Mesenteric fat pad (tissue), 1 donor: ENCODE measurements around the gene NXPH4. TPM values are rescaled to one million over a fixed set of nuclear protein-coding genes. Genes with fewer than 3 reads are reported as not detected.

Source experiments
- DNase-seq: peaks from one replicate; pipeline ENCODE4 v3.0.0-alpha.2; 2020; ENCODE audit warnings: low spot score
- long read RNA-seq: library from polyadenylated mRNA; unstranded; transcript quantifications from one replicate; pipeline ENCODE4 v2.0.0, GENCODE V29; 2020
- total RNA-seq: library from RNA; stranded (reverse); fragmentation: NEBNext Ultra II Directional; extraction: Animal tissue kit (Norgen Biotek cat#: 25700); gene quantifications from one replicate; pipeline ENCODE4 v1.2.1, GENCODE V29; 2021
- donor health status: DM: yes; HTN: yes; CAD: no.

The NXPH4 gene
- 1.4 TPM for total RNA-seq
- long read RNA-seq: 0 reads

GRCh38 chr12:57216014-57216911 is at the start of gene NXPH4:
Gene NXPH4 (plus strand): TSS chr12:57216794. CDS start chr12:57216970, 176 bp downstream.
- no peak for DNase-seq

GRCh38 chr12:57166971-57167371 is 49.6 kb upstream of the NXPH4 start:
- no peak for DNase-seq

GRCh38 chr12:57168058-57168457 is 48.5 kb upstream of the NXPH4 start:
- DNase-seq: no peak

- DNase-seq: no peak
Measured at GRCh38 chr12:57169046-57169795, 47.4 kb upstream of the NXPH4 start.

GRCh38 chr12:57169969-57170368 is 46.6 kb upstream of the NXPH4 start:
- DNase-seq: no peak

- no peak for DNase-seq
Measured at GRCh38 chr12:57170408-57170807, 46.2 kb upstream of the NXPH4 start.

GRCh38 chr12:57170927-57171326 is 45.7 kb upstream of the NXPH4 start:
- no peak for DNase-seq

- no peak for DNase-seq
Measured at GRCh38 chr12:57171668-57172067, 44.9 kb upstream of the NXPH4 start.

- no peak for DNase-seq
Measured at GRCh38 chr12:57173089-57173488, 43.5 kb upstream of the NXPH4 start.

GRCh38 chr12:57173683-57174082 is 42.9 kb upstream of the NXPH4 start:
- no peak for DNase-seq

- no peak for DNase-seq
Measured at GRCh38 chr12:57175428-57176138, 41.0 kb upstream of the NXPH4 start.

- DNase-seq: no peak
Measured at GRCh38 chr12:57176139-57176477, 40.5 kb upstream of the NXPH4 start.

- no peak for DNase-seq
Measured at GRCh38 chr12:57176846-57177245, 39.7 kb upstream of the NXPH4 start.

GRCh38 chr12:57177354-57177753 is 39.2 kb upstream of the NXPH4 start:
- no peak for DNase-seq

GRCh38 chr12:57178213-57178612 is 38.4 kb upstream of the NXPH4 start:
- no peak for DNase-seq

- no peak for DNase-seq
Measured at GRCh38 chr12:57179331-57180086, 37.1 kb upstream of the NXPH4 start.

- no peak for DNase-seq
Measured at GRCh38 chr12:57180321-57180989, 36.1 kb upstream of the NXPH4 start.

GRCh38 chr12:57181072-57181471 is 35.5 kb upstream of the NXPH4 start:
- no peak for DNase-seq

- DNase-seq: no peak
Measured at GRCh38 chr12:57181561-57182155, 34.9 kb upstream of the NXPH4 start.

- no peak for DNase-seq
Measured at GRCh38 chr12:57182918-57183575, 33.5 kb upstream of the NXPH4 start.
